Fibroblast of the aortic adventitia (primary cell): Measurements from ENCODE around the gene LRP10. TPM values are rescaled to one million over a fixed set of nuclear protein-coding genes. Genes with fewer than 3 reads are reported as not detected.
A peak's percentile ranks its signal among the peaks of the same experiment; 100 is the strongest.

Experiments
- DNase-seq: peaks from one replicate; pipeline ENCODE4 v3.0.0-alpha.2; 2010; ENCODE audit warnings: low read depth
- H3K4me3 ChIP-seq: 2 replicates; pipeline ENCODE4 v1.5.1; 2011; ENCODE audit warnings: low read depth, mild to moderate bottlenecking, control low read depth, low read length, moderate library complexity
- CTCF ChIP-seq: IDR thresholded peaks from 2 replicates; pipeline ENCODE4 v1.5.1; 2011; ENCODE audit warnings: mild to moderate bottlenecking, low read length, control low read depth, inconsistent platforms; ENCODE audit not compliant: insufficient read depth
- total RNA-seq: library from RNA; depleted of rRNA; stranded (reverse); fragments of >200 nt; gene quantifications from 2 replicates; pipeline ENCODE4 v1.2.3, GENCODE V29; 2012; ENCODE audit warnings: low replicate concordance

The LRP10 gene
- total RNA-seq, 1 donor: 104 TPM

GRCh38 chr14:22830443-22831010 lies 41.0 kb upstream of the LRP10 start:
- TF ChIP-seq CTCF: no peak
- no peak for DNase-seq
- H3K4me3 ChIP-seq: peak overlapping the region; percentile 92

GRCh38 chr14:22835505-22835904 lies 36.0 kb upstream of the LRP10 start:
- no peak for DNase-seq
- H3K4me3 ChIP-seq: no peak overlapping the region
- TF ChIP-seq CTCF: no peak

- H3K4me3 ChIP-seq: peak within 1 kb of the TSS; percentile 88
- peak; percentile 91 for DNase-seq
- TF ChIP-seq CTCF: peak; percentile 63
Measured at GRCh38 chr14:22836301-22837113, 35.0 kb upstream of the LRP10 start, which contains the start of gene MMP14. Gene MMP14, plus strand, starts transcription at chr14:22836585. Its CDS starts 233 bp downstream, at chr14:22836818.

GRCh38 chr14:22837114-22837749 lies 34.3 kb upstream of the LRP10 start:
- no peak for TF ChIP-seq CTCF
- H3K4me3 ChIP-seq: peak overlapping the region; percentile 88
- DNase-seq: peak; percentile 68

- peak; percentile 74 for DNase-seq
- TF ChIP-seq CTCF: no peak
Measured at GRCh38 chr14:22837750-22838538, 33.6 kb upstream of the LRP10 start.

GRCh38 chr14:22838631-22839041 lies 32.9 kb upstream of the LRP10 start:
- peak overlapping the region; percentile 88 for H3K4me3 ChIP-seq
- DNase-seq: peak; percentile 65
- TF ChIP-seq CTCF: no peak

More at GRCh38 chr14:22837750-22838538, 33.6 kb upstream of the LRP10 start:
- H3K4me3 ChIP-seq: peak overlapping the region; percentile 88
